Endothelial cell of umbilical vein (primary cell): Measurements from ENCODE around the gene ABR. TPM values are rescaled to one million over a fixed set of nuclear protein-coding genes. Genes with fewer than 3 reads are reported as not detected.

Experiments
- BruUV-seq: library from RNA; stranded (reverse); fragments of 400-500 nt; replicated peaks from 2 replicates; lab custom pipeline; 2021; lab: Mats Ljungman, UMichigan
- CTCF ChIA-PET: fragments of 300-600, 350-600 bp; sonication (Branson Sonifier 250); formaldehyde crosslinking; loops from one replicate; lab custom pipeline; 2021; ENCODE audit warnings: antibody characterized with exemption, inconsistent platforms; lab: Charles Lee
- POLR2A ChIA-PET: fragments of 300-600, 350-600 bp; sonication (Branson Sonifier 250); formaldehyde crosslinking; loops from one replicate; lab custom pipeline; 2021; ENCODE audit warnings: antibody characterized with exemption, inconsistent platforms; lab: Charles Lee
- DNase-seq: peaks from one replicate; pipeline ENCODE4 v3.0.0-alpha.2; 2011; ENCODE audit warnings: low read depth, low spot score
- FAIRE-seq: peaks from 2 replicates; lab custom pipeline; 2011; peaks lifted over from hg19 to GRCh38; lab: Jason Lieb, UNC
- H2AFZ ChIP-seq: 2 replicates; pipeline ENCODE4 v1.6.0; 2012; ENCODE audit warnings: low read depth, low read length, control low read depth, inconsistent platforms
- H3K27ac ChIP-seq: 2 replicates; pipeline ENCODE4 v1.5.1; 2011; ENCODE audit warnings: low read depth, mild to moderate bottlenecking, control low read depth, low read length, moderate library complexity; ENCODE audit not compliant: insufficient read depth
- H3K27me3 ChIP-seq, 2 experiments: 2 replicates each; pipeline versions ENCODE4 v1.6.0 to v1.6.1; 2011; ENCODE audit warnings: low read length in 2 of 2, mixed read lengths in 1 of 2; ENCODE audit not compliant: control insufficient read depth in 2 of 2, insufficient read depth in 2 of 2
- H3K36me3 ChIP-seq, 2 experiments: 2 replicates in 1 of 2; 3 replicates in 1 of 2; pipeline ENCODE4 v1.5.1; 2011; ENCODE audit warnings: low read length in 2 of 2, mild to moderate bottlenecking in 1 of 2, moderate library complexity in 1 of 2; ENCODE audit not compliant: control insufficient read depth in 2 of 2, insufficient read depth in 2 of 2; ENCODE audit errors: extremely low read depth in 1 of 2
- H3K4me1 ChIP-seq: 3 replicates; pipeline ENCODE4 v1.5.1; 2011; ENCODE audit warnings: mild to moderate bottlenecking, low read length; ENCODE audit not compliant: control insufficient read depth, insufficient read depth; ENCODE audit errors: extremely low read depth
- H3K4me2 ChIP-seq: 2 replicates; pipeline ENCODE4 v1.6.1; 2011; ENCODE audit warnings: low read length, control low read depth, mixed read lengths; ENCODE audit not compliant: insufficient read depth
- H3K4me3 ChIP-seq, 3 experiments: fragments of 200-600 bp in 1 of 3; sonication (generic), shearing (Covaris generic) in 1 of 3; replicated peaks in 1 of 3; 2 replicates each; pipeline ENCODE4 v1.5.1; 2011 to 2016; ENCODE audit warnings: control low read depth in 3 of 3, low read length in 3 of 3, mild to moderate bottlenecking in 2 of 3, inconsistent platforms in 1 of 3, low read depth in 1 of 3, moderate library complexity in 1 of 3; ENCODE audit not compliant: insufficient read depth in 1 of 3
- H3K79me2 ChIP-seq: 2 replicates; pipeline ENCODE4 v1.6.0; 2012; ENCODE audit warnings: low read length, inconsistent platforms; ENCODE audit not compliant: control insufficient read depth, insufficient read depth
- H3K9ac ChIP-seq: replicated peaks from 2 replicates; pipeline ENCODE3; 2011; ENCODE audit warnings: low read length, control low read depth; ENCODE audit not compliant: insufficient read depth; ENCODE audit errors: extremely low read depth
- H3K9me1 ChIP-seq: replicated peaks from 3 replicates; pipeline ENCODE4 v1.6.0; 2011; ENCODE audit warnings: mild to moderate bottlenecking, low read length; ENCODE audit not compliant: control insufficient read depth, insufficient read depth; ENCODE audit errors: extremely low read depth
- H3K9me3 ChIP-seq: replicated peaks from 2 replicates; pipeline ENCODE4 v1.5.1; 2012; ENCODE audit warnings: low read length, inconsistent platforms; ENCODE audit not compliant: control insufficient read depth, insufficient read depth
- H4K20me1 ChIP-seq: replicated peaks from 2 replicates; pipeline ENCODE3; 2011; ENCODE audit warnings: mild to moderate bottlenecking, low read length; ENCODE audit not compliant: control insufficient read depth, insufficient read depth; ENCODE audit errors: extremely low read depth
- EZH2 ChIP-seq: IDR thresholded peaks from 2 replicates; pipeline ENCODE4 v1.6.1; 2012; ENCODE audit warnings: borderline replicate concordance, low read depth, mild to moderate bottlenecking, moderate library complexity, low read length, inconsistent platforms; ENCODE audit not compliant: severe bottlenecking
- FOS ChIP-seq: IDR thresholded peaks from 2 replicates; pipeline ENCODE4 v1.6.1; 2011; ENCODE audit warnings: mild to moderate bottlenecking, low read length, moderate library complexity, borderline replicate concordance; ENCODE audit not compliant: insufficient read depth
- GATA2 ChIP-seq: IDR thresholded peaks from 2 replicates; pipeline ENCODE4 v1.7.0; 2011; ENCODE audit warnings: low read depth, mild to moderate bottlenecking, moderate library complexity, mixed read lengths, low read length; ENCODE audit not compliant: insufficient read length, insufficient read depth
- JUN ChIP-seq: IDR thresholded peaks from 2 replicates; pipeline ENCODE4 v1.6.1; 2011; ENCODE audit warnings: borderline replicate concordance, low read depth; ENCODE audit not compliant: insufficient read length, insufficient read depth
- MYC ChIP-seq: IDR thresholded peaks from one replicate; pipeline ENCODE4 v1.6.1; 2011; ENCODE audit warnings: mild to moderate bottlenecking, low read depth, low read length
- POLR2A ChIP-seq: IDR thresholded peaks from 2 replicates; pipeline ENCODE4 v1.6.1; 2012; ENCODE audit warnings: low read depth, mild to moderate bottlenecking, control low read depth, low read length
- POLR2AphosphoS5 ChIP-seq: IDR thresholded peaks from 2 replicates; pipeline ENCODE4 v1.6.1; 2012; ENCODE audit warnings: low read depth, mild to moderate bottlenecking, control low read depth, low read length, moderate library complexity; ENCODE audit not compliant: insufficient read depth
- dilution Hi-C: fragments of 300-500 bp; cut with MboI; formaldehyde crosslinking; loops from one replicate; pipeline ENCODE4 v1.15.0; 2019; ENCODE audit warnings: low sequenced_read_pairs; ENCODE audit not compliant: extremely low pct_ligation_motif_present
- intact Hi-C: fragments of 100-400 bp; cut with micrococcal nuclease; formaldehyde crosslinking; loops from one replicate; pipeline ENCODE4 v1.10.0; 2022
- polyA plus RNA-seq, 4 experiments: library from polyadenylated mRNA; depleted of rRNA in 3 of 4; stranded (reverse) in 3 of 4; unstranded in 1 of 4; fragments of >200 nt; gene quantifications; 2 replicates each; pipeline versions ENCODE4 v1.2.1 to v1.2.3, GENCODE V29; 2011 to 2012; ENCODE audit warnings: missing spikeins in 1 of 4
- total RNA-seq: library from RNA; stranded (reverse); gene quantifications from 2 replicates; pipeline ENCODE4 v1.2.3, GENCODE V29; 2021
- TF ChIP-seq, protein P1 (sequence below): IDR thresholded peaks from 2 replicates; pipeline ENCODE4 v1.6.1; 2011; ENCODE audit not compliant: insufficient read depth, insufficient read length
- TF ChIP-seq, protein P2 (sequence below), 2 donors: IDR thresholded peaks; 1 replicate in 1 of 2; 2 replicates in 1 of 2; pipeline ENCODE4 v1.5.1; 2011; ENCODE audit warnings: low read length in 2 of 2, mild to moderate bottlenecking in 2 of 2, moderate library complexity in 2 of 2, control low read depth in 1 of 2, inconsistent platforms in 1 of 2, low read depth in 1 of 2; ENCODE audit not compliant: insufficient read depth in 1 of 2; ENCODE audit errors: extremely low read depth in 1 of 2

Gene ABR
- total and polyA plus RNA-seq, 2 donors (not counting 3 experiments of a cell fraction or from before 2014, with no cell fraction given), result 83.5 to 96.8 TPM

DNA sequence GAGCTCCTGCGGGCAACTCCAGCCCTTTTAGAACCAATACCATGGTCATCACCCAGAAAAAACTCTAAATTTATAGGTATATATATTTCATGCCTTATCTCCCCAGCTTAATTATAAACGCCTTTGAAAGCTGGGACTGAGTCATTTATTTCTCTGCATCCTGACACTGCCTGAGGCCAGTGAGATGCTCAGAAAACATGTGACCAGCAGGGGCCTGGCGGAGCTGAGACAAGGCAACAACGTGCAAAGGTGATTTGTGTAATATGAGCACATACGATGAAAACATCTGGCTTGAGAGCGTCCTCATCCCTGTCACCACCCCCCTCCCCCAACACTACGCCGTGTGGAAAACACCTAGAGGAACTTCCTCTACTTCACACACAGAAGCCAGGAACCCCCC lies 222.9 kb downstream of the ABR start:
- Histone ChIP-seq H3K79me2 (peaks cover 5% of the 10 kb centered on the region), H3K9me1 (no peaks in the 10 kb centered on the region), H3K36me3 (peaks cover 0 to 3% of the 10 kb centered on the region in 2 experiments), H3K27me3 (no peaks in the 10 kb centered on the region), H3K4me2 (no peak overlapping the region), H3K4me3 (no peak overlapping the region), H3K27ac (no peak overlapping the region), H3K9ac (no peak overlapping the region), H4K20me1 (no peaks in the 10 kb centered on the region), H3K4me1 (peaks cover 5% of the 10 kb centered on the region), H3K9me3 (no peaks in the 10 kb centered on the region), H2AFZ (no peak overlapping the region)
- no peak for TF ChIP-seq JUN
- TF ChIP-seq POLR2AphosphoS5, result no peak
- TF ChIP-seq EZH2, result no peak
- TF ChIP-seq, protein P1, sequence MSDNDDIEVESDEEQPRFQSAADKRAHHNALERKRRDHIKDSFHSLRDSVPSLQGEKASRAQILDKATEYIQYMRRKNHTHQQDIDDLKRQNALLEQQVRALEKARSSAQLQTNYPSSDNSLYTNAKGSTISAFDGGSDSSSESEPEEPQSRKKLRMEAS, result no peak
- TF ChIP-seq MYC, result no peak
- no peak for TF ChIP-seq GATA2
- TF ChIP-seq POLR2A, result no peak
- TF ChIP-seq, protein P2, sequence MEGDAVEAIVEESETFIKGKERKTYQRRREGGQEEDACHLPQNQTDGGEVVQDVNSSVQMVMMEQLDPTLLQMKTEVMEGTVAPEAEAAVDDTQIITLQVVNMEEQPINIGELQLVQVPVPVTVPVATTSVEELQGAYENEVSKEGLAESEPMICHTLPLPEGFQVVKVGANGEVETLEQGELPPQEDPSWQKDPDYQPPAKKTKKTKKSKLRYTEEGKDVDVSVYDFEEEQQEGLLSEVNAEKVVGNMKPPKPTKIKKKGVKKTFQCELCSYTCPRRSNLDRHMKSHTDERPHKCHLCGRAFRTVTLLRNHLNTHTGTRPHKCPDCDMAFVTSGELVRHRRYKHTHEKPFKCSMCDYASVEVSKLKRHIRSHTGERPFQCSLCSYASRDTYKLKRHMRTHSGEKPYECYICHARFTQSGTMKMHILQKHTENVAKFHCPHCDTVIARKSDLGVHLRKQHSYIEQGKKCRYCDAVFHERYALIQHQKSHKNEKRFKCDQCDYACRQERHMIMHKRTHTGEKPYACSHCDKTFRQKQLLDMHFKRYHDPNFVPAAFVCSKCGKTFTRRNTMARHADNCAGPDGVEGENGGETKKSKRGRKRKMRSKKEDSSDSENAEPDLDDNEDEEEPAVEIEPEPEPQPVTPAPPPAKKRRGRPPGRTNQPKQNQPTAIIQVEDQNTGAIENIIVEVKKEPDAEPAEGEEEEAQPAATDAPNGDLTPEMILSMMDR (IDR thresholded peaks at IDR 0.05; ENCODE audit: extremely low read depth in 1 of 2, insufficient read depth in 1 of 2, low read depth in 1 of 2, low read length in 2 of 2), result no peak
- TF ChIP-seq FOS, result no peak
- BruUV-seq, result no TSS peak
- POLR2A ChIA-PET, result no interaction called here
- DNase-seq (peak; percentile 24), FAIRE-seq (no peak)
- intact Hi-C loops, result no loop called here
- CTCF ChIA-PET, result interaction anchor here (0.7 to 1.1 kb wide), 3 partner anchors 24 to 164 kb away, joined by 3 to 5 read pairs (median 3); no protein-coding TSS in a partner anchor
- dilution Hi-C loops, result no loop called here
